ENCODE data around the gene PHYHD1.

DNA sequence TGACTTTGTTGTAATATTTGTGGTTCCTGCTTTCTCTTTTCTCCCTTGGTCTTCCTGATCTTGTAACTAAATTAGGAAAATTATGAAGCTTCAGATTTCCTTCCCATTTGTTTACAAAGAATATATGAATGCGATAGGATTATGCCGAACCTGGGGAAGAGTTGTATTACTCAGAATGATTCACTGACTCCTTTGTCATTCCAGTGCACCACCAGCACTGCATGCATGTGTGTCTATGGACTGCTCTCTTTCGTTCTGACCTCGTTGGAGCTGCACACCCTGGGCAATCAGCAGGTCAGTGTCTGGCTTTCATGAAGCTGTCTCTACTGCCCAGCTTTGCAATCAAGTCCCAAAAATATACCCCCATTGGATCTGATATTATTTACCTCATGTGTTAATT is 52.2 kb downstream of the PHYHD1 start:
- TF ChIP-seq, protein P1, sequence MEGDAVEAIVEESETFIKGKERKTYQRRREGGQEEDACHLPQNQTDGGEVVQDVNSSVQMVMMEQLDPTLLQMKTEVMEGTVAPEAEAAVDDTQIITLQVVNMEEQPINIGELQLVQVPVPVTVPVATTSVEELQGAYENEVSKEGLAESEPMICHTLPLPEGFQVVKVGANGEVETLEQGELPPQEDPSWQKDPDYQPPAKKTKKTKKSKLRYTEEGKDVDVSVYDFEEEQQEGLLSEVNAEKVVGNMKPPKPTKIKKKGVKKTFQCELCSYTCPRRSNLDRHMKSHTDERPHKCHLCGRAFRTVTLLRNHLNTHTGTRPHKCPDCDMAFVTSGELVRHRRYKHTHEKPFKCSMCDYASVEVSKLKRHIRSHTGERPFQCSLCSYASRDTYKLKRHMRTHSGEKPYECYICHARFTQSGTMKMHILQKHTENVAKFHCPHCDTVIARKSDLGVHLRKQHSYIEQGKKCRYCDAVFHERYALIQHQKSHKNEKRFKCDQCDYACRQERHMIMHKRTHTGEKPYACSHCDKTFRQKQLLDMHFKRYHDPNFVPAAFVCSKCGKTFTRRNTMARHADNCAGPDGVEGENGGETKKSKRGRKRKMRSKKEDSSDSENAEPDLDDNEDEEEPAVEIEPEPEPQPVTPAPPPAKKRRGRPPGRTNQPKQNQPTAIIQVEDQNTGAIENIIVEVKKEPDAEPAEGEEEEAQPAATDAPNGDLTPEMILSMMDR (IDR thresholded peaks at IDR 0.05): no peak
- no peak for TF ChIP-seq POLR2A (IDR thresholded peaks at IDR 0.05)
- TF ChIP-seq EP300 (IDR thresholded peaks at IDR 0.05): no peak
- TF ChIP-seq POLR2AphosphoS5 (IDR thresholded peaks at IDR 0.05): no peak
